HG02588 (cell line): ENCODE results near the gene DCN.

Experiments
- ATAC-seq: cut with Tn5 transposase; IDR thresholded peaks from one replicate; pipeline ENCODE4 v1.9.1; 2021; ENCODE audit warnings: mild to moderate bottlenecking, moderate library complexity; ENCODE audit not compliant: unreplicated experiment

Gene DCN

DNA sequence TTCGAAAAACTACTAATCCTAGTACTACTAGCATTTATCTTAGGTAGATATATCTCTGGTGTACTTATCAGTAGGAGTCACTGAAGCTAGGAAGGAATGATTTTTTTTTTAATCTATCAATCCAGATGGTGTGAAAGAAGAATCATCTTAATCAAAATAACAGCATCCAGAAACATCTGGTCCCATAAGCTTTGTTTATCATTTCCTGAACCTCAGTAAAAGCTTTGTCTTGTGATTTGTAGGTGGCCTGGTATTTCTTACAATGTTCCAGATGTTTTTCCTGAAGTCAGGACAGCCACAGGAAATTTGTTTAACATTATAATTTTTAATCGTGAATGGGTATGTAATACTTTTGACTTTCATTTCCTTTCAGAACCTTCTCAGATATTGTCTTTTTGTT is 43.3 kb downstream of the DCN start:
- no peak for ATAC-seq

DNA sequence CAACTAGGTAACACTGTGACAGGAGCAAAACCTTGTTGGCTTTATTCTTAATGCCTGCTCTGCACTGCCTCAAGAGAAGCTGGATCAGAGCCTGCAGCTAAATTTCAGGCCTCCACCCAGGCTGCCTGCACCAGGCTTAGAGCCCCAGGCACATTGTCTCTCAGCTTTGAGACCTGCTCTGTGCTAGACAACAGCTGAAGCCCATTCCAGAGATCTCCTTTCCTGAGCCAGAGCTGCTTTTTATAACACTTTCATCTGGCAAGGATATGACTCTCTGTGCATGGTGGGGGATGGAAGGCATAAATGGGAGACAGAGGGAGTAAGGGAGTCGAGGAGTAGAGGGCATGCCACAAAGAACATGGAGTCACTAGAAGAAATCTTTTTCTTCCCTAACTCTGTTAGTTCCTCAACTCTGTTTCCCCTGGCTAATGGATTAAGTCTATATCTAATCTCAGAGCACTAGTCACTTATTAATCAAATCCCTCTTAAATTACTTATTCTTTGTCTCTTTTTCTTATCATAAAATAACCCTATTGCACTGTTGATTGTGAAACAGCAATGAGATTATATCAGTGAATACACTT is 44.2 kb downstream of the DCN start:
- no peak for ATAC-seq

DNA sequence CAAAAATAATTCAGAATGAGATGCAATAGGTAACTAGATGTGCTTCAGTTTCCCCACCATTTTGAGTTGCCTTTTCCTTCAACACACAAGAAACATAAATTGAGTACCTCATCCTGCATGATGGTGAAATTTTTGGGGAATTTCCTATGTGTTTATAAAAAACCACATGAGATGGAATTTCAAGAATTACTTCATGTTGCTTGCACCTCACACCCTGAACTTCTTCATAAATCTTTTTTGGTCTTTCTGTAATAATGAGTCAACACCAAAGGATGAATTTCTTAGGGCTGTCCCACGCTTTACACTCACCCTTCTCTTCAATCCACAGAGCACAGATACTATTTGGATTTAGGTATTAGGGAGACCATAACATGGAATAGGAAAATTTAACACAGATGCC is 48.7 kb downstream of the DCN start:
- no peak for ATAC-seq

DNA sequence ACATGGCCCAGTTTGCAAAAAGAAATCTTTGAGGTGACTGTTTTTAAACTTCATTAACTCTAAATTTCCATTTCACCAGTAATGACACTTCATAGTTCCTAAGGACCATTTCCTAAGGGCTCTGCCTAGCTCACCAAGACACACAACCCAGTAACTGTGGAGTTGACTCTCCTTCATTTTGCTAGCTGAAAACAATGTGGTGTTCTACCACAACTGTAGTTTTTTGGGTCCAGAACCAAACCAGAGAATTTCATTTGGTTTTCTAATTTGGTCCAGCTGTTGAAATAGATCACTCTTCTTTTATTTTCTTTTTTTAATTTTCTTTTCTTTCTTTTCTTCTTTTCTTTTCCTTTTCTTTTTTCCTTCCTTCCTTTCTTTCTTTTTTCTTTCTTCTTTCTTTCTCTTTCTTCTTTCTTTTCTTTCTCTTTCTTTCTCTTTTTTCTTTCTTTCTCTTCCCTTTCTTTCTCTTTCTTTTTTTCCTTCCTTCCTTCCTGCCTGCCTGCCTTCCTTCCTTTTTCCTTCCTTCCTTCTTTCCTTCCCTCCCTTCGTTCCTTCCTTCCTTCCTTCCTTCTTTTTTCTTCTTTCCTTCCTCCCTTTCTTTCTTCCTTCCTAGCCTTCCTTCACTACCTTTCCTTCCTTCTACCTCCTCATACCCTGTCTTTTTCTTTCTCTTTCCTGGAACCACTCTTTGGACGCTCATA is 52.8 kb downstream of the DCN start:
- ATAC-seq: no peak

DNA sequence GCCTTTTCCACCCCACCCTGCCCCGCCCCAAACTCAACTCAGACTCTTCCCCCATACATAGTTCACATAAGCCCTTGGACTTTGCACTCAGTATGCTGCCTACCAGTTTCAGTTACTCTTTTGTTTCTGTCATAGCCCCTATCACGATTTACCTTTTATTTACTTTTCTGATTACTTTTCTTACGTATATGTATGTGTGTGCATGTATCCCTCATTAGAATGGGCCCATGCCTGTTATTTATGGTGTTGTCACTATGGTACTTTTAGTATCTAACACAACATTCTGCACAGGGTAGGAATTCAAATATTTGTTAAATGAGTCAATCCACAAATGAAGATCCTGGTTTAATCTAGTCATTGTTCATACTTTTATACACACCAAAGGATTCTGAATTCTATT is 54.9 kb downstream of the DCN start:
- ATAC-seq: no peak

DNA sequence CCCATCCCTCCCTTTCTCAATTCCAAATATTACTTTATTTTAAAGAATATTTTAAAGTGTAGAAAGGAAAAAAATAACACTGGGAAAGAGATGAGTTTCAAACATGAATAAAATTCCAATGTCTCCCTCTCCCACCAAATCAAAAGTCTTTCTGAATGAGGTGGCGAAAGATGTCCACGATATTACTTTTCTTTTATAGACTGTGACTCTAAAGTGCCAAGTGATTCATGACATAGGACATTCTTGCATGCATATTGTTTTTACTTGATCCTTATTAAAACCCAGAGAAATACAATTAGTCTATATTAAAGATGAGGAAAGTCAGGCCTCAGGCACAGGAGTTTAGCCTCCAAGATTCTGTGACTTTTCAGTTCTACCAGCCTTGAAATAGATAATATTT is 55.3 kb downstream of the DCN start:
- no peak for ATAC-seq

DNA sequence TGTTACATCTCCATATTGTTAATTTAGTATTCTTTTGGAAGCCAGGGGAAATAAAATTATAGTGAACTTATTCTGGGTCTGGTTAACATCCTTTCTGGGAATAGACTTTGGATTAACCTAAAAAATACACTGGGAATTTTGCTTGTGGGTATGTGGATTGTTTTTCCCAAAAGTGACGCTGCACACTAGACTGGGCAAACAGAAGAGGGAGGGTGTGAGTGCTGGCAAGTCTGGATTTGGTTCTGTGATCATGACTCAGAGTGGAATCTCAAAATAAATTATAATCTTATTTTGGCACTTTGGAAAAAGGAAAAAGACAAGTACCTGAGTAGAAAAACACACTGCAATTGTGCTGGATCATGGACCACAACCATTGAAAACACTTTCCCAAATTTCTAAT is 56.1 kb downstream of the DCN start:
- ATAC-seq: no peak

DNA sequence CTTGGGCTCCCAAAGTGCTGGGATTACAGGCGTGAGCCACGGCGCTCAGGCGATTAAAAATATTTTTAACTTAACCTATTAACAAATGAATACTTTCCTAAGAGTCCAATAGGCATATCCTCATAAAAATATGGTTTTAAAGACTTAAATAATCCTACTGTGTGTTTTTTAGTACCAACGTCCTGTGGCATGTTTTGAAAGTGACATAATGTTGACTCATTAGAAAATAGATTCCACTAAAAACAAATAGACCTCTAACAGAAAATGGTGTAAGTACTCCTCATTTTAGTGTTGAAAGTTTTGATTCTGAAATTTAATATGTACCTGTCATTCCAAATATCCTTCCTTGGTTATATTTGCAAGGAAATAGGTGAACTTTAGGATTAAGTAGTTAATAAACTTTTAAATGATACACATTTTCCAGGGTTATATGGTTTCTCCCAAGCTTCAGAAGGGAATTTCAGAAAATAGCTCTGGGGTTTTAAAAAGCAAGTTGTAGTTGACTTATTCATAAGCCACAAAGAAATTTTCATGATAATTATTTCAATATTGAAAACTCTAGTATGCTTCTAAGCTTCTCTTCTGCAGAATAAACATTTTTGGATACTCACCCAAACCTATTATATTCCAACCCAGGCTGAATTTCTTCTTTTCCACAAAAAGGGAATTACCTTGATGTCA is 59.2 kb downstream of the DCN start:
- ATAC-seq: no peak

DNA sequence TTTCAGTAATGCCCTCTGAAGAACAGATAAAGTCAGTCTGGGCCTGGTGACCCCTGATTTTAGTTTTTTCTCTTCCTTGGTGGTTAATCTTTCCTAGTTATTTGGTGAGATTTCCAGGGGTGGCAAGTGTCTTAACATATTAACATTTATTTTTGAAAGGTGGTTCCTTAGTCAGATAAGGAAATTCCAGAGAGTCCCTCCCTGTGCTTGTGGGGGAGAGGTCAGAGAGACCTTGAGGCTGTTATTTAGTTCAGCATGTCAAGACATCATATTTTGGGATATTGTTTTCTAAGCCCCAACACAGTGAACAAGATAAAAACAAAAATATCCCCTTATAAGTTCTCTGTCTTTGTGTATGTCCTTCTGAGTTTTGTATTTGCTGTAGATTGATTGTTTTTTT is 61.8 kb downstream of the DCN start:
- ATAC-seq: no peak

DNA sequence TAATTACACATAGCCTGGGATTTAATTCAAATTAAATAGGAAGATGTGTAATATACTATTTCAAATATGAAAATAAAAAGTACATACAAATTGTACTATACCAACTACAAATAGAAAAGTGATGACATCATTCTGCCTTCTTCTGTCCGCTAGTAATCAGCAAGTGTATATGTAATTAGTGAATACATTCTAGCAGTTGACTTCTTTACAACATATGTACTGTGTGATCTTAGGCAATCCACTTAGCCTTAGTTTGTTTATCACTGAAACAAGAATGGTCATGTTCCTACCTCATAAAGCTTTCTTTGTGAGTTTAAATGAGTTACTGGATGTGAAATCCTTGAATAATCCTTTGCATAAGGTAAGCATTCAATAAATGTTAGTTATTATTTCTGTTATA is 63.5 kb downstream of the DCN start:
- ATAC-seq: no peak

DNA sequence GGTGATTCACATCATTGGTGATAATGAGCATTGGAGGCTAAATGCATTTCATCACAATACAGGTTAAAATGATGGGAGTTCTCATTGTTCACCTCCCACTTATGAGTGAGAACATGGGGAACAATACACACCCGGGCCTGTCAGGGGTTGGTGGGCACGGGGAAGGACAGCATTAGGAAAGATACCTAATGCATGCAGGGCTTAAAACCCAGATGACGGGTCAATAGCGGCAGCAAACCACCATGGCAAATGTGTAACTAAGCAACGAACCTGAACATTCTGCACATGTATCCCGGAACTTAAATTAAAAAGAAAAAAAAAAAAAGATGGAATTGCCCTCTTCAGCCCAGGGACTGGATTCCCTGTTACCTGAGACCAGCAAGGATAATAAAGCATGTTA is 69.0 kb downstream of the DCN start:
- ATAC-seq: no peak

DNA sequence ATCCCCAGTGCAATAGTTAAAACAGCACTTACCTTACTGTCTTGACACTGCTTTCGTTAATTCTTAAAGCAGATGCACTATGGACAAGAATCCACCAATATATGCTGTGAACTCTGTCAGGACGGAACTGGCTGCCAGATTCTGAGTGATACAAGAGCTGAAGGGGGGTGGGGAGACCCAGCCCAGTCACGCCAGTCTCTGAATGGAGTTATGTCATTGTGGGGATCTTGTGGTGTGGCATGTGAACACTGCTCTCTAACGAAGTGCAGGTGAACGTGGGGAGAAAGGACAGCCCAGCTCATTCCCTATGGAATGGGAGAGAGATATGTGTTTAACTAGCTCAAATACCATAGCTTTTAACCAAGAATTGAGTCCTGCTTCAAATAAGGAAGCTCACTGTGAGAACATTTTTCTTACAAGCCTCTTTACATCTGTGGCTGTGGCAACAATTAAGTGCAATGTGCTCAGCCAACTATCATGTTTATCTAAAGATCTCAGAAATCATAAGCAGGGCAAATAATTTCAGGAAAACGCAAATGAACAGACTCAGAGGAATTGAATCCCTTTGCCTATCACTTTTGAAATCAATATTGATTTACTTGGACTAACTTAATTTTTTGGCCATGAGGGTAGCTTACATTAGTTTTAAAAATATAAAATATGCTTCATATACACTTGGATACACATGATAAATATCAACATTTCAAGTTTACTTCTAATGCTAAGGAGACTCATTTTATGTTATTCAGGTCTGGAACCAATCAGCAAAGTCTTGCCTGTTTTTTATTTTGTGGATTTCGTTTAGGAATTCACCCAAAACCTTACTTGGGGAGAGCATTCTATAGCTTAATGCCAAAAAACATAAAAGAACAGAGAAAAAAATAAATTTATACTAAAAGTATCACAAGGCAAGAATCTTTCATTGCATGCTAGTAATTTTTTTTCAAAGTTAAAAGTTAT is 71.0 kb downstream of the DCN start, which contains the start of gene LUM:
LUM (minus strand) TSS at position 129 of the 960 bp plus-strand sequence. CDS start 2,515 bp downstream, outside the sequence.
- no peak for ATAC-seq

DNA sequence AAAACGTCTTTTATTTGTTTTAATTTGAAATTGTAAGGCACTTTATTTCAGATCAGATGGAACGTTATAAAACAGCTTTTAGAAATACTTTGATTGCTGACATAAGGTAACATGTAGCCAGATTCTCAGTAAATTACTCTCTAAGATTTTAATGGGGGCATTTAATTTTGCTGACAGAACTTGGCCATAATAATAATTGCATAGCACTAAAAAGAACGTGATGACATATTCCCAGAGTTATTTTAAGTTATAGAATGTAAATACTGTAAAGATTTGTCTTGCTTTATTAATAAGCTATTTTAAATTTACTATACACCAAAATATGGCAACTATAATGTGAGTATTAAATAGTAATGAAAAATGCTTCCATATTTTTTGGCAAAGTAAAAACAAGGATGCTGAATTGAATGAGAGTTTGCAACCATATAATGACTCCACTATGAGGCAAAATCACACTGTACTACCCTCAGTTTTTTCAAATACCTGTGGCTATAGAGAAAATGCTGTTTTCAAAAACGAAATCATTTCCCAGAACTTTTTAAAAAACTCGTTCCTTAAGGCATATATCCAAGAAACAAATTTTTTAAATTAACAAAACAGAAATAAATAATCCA is 72.2 kb downstream of the DCN start:
- no peak for ATAC-seq

DNA sequence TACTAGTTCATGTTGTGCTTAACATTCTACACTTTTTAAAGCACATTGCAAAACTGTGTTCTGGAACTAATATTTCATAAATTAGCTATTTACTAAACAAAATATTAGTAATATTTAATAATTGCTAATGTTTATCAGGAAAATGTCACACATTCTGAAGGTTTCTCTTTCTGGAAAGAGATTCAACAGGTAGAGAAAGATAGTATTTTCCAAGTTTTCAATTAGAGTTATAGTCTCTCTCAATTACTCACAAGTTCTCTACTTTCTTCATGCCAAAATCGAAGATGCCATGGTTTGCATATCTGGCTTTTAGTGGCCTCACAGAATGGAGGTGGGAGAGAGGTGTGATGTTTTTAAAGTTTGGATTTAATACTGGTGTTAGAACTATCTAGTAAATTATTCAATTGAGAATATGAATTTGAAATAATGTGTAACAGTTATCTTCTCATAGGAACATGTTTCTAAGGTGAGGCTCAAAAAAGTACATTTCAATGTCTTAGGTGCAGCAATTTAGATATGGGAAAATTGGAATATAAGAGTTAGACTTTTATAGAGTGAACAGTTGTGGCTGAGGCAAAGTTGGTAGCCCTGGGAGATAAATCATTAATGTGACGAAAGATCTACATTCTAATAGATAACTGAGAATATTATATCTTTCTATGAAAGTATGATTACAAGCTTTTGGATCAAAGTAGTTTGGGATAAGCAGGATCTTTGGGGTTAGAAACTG is 72.9 kb downstream of the DCN start:
- ATAC-seq: no peak

DNA sequence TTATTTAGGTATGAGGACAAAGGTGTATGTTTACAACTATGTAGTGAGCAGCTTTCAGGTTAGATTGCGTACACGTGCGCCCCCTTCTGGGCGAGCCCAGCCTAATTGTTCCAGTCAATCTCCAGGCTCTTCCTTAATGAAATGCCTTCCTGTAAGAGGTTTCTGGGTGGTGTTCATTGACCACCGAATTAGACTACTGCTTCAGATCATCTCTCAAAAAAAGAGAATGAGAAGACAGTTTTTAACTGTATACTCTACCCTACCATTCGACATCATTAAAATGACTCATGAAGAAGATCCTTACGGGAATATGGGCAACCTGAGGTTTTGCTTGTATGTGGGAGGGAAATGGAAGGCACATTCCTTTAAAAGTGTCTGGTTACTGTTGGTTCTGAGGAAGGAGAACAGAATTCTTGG is 73.5 kb downstream of the DCN start:
- peak; percentile 78 for ATAC-seq

DNA sequence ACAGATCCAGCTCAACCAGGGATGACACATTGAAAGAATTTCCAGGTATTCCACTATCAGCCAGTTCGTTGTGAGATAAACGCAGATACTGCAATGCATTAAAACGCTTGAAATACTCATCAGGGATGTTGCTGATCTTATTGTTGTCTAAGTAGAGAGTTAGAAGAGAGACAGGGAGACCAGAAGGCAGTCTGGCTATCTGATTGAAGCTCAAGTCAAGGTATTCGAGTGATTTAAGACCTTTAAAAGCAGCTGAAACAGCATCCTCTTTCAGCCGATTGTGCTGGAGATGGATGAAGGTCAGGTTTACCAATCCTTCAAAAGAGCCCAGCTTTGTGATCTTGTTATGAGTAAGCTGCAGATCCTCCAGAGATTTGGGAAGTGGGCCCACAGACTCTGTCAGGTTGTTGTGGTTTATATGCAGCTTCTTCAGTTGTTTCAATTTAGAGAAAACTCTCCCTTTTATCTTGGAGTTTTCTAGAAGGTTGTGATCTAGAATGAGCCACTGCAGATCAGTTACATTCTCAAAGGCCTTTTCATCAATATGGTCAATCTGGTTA is 74.3 kb downstream of the DCN start:
- ATAC-seq: no peak

DNA sequence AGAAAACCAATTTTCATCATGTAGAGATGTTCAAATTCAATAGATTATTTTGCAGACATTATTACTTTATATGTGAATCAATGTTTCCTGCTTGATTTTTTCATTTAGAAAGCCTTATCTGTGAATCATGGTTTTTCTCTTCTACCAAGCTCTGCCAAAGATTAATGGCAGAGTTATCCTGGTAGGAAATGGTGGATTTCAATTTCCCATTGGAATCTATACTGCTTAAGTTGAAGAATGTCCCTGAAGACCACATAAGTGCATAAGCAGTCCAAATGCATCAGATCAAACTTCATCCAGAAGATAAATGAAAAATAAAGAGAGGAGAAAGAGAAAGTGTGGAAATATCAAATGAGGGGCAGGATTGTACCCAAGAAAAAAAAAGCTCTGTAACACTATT is 76.3 kb downstream of the DCN start:
- ATAC-seq: no peak

DNA sequence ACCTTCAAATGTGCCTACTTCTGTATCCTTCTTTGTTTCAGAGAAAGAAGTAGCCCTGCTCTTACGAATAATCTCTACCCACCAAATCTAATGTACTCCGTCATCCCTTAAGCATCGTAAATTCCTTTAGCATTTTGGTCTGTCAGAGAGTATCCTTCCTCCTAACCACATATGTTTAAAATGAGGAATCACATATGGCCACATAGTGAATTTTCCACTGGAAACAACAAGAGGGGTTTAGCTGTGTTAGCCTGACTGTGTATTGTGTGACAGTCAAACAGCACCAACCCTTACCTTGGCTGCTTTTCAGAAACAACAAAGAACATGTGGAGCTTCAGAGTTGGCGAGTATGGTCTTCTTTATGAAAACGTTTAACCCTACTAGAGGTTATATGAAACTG is 76.8 kb downstream of the DCN start:
- no peak for ATAC-seq

DNA sequence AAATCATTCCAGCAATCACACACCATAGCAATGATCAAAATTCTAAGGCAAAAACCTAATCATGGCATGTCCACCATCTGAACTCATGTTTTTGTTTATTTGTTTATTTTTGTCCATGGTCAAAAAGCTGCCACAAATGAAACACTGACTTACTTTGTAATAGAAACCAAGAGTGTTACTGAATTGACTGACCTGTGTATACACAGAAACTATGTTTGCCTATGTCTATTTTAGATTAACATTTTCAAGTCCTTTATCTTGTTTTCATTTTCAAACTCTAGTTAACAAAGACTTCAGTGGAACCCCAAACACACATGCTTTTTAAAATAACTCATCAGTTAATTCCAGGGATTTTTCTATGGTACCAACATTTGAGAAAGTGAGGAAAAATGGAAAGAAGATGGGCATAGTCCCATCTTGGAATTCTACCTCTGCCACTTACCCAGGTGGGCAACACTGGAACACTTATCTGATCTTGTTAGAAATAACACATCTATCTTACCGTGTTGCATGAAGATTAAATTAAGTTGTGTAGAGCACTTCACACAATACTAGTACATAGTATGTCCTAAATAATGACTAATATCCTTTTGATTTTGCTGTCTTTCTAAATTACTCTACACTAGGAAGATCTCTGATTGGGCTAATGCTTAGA is 77.7 kb downstream of the DCN start:
- ATAC-seq: peak; percentile 58
